Brain microvascular endothelial cell (primary cell): ENCODE results near the gene CFDP1.

Experiments used
- DNase-seq: peaks from one replicate; pipeline ENCODE4 v3.0.0-alpha.2; 2020
- H3K27ac ChIP-seq: fragments of 250-450 bp; sonication (Bioruptor Pico); 2 replicates; pipeline ENCODE4 v1.5.1; 2020; ENCODE audit warnings: mild to moderate bottlenecking, moderate library complexity
- H3K27me3 ChIP-seq: fragments of 250-450 bp; sonication (Bioruptor Pico); replicated peaks from 2 replicates; pipeline ENCODE4 v1.5.1; 2020; ENCODE audit warnings: mild to moderate bottlenecking
- H3K36me3 ChIP-seq: fragments of 250-450 bp; sonication (Bioruptor Pico); replicated peaks from 2 replicates; pipeline ENCODE4 v1.5.1; 2020; ENCODE audit warnings: mild to moderate bottlenecking
- H3K4me3 ChIP-seq: 2 replicates; pipeline ENCODE4 v1.5.1; 2011; ENCODE audit warnings: low read depth, mild to moderate bottlenecking, control low read depth, low read length, moderate library complexity
- in situ Hi-C: cut with HindIII; loops from 2 replicates; pipeline ENCODE4 v1.10.0; 2017; ENCODE audit warnings: low sequenced_read_pairs, low pct_ligation_motif_present
- TF ChIP-seq, protein P1 (sequence below): IDR thresholded peaks from 2 replicates; pipeline ENCODE4 v1.5.1; 2011; ENCODE audit warnings: low read depth, mild to moderate bottlenecking, moderate library complexity, low read length, control low read depth, inconsistent platforms; ENCODE audit errors: missing control alignments

CFDP1 gene

DNA sequence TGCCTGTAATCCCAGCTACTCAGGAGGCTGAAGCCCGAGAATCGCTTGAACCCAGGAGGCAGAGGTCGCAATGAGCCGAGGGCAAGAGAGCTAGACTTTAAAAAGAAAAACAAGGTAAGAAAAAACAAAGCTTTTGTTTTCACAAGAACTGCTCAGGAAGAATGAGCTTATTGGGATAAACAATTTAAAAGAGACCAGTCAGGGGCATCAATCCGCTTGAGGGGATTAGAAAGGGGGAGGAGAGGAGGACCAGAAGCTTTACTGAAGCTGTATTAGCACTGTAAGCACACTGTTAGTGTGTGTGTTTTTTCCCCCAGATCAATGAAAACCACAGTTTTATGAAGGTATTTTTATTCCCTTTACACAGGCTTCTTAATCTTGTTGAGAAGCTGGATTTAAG is 22.4 kb upstream of the CFDP1 start:
- no peak overlapping the region for H3K27ac ChIP-seq
- TF ChIP-seq, protein P1, sequence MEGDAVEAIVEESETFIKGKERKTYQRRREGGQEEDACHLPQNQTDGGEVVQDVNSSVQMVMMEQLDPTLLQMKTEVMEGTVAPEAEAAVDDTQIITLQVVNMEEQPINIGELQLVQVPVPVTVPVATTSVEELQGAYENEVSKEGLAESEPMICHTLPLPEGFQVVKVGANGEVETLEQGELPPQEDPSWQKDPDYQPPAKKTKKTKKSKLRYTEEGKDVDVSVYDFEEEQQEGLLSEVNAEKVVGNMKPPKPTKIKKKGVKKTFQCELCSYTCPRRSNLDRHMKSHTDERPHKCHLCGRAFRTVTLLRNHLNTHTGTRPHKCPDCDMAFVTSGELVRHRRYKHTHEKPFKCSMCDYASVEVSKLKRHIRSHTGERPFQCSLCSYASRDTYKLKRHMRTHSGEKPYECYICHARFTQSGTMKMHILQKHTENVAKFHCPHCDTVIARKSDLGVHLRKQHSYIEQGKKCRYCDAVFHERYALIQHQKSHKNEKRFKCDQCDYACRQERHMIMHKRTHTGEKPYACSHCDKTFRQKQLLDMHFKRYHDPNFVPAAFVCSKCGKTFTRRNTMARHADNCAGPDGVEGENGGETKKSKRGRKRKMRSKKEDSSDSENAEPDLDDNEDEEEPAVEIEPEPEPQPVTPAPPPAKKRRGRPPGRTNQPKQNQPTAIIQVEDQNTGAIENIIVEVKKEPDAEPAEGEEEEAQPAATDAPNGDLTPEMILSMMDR: no peak
- no peaks in the 10 kb centered on the region for H3K27me3 ChIP-seq
- peaks cover 3% of the 10 kb centered on the region for H3K36me3 ChIP-seq
- H3K4me3 ChIP-seq: no peak overlapping the region
- no peak for DNase-seq
- in situ Hi-C loops: no loop called here

DNA sequence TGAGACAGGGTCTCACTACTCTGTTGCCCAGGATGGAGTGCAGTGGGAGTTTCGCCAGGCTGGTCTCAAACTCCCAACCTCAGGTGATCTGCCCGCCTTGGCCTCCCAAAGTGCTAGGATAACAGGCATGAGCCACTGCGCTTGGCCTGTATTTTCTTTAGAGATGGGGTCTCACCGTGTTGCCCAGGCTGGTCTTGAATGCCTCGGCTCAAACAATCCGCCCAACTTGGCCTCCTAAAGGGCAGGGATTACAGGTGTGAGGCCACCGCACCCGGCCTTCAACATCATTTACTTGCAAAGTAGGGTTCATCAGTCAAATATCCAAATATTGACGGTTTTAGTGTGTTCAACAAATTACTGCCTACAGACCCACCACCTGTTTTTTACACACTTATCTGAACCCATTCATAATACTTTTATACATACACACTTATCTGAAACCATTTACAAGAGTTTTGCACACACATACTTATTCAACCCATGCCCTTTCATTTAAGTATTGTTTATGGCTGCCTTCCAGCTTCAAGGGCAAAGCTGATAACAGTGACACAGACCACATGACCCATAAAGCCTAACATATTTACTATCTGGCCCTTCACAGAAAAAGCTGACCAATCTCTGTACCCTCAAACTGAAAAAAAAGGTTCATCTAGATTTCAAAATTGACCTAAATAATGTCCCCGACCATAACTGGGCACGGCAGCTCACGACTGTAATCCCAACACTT is 19.3 kb upstream of the CFDP1 start:
- TF ChIP-seq, protein P1: no peak
- no peak for DNase-seq
- H3K27ac ChIP-seq: no peak overlapping the region
- in situ Hi-C loops: no loop called here
- H3K4me3 ChIP-seq: no peak overlapping the region
- no peaks in the 10 kb centered on the region for H3K27me3 ChIP-seq
- H3K36me3 ChIP-seq: peaks cover 8% of the 10 kb centered on the region

DNA sequence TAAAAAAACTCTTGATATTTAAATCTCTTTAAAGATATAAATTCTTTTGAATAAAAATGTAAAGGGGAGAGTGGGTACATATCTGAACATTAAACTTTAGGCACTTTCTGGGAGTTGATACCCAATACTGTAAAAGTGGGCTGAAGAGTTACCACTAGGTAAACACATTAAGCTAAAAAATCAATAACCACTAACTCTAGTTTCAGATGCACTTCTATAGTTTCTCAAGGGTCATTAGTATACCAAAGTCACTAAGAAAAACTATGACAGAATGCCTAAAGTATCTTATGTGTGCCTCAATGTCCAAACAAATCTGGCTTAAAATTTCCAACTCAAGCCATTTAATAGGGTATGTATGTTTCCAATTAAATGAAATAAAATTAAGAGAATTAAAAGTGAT is 13.1 kb upstream of the CFDP1 start:
- in situ Hi-C loops: no loop called here
- H3K27me3 ChIP-seq: no peaks in the 10 kb centered on the region
- no peak for DNase-seq
- H3K4me3 ChIP-seq: no peak overlapping the region
- H3K36me3 ChIP-seq: peaks cover 8% of the 10 kb centered on the region
- TF ChIP-seq, protein P1: no peak
- H3K27ac ChIP-seq: no peak overlapping the region

DNA sequence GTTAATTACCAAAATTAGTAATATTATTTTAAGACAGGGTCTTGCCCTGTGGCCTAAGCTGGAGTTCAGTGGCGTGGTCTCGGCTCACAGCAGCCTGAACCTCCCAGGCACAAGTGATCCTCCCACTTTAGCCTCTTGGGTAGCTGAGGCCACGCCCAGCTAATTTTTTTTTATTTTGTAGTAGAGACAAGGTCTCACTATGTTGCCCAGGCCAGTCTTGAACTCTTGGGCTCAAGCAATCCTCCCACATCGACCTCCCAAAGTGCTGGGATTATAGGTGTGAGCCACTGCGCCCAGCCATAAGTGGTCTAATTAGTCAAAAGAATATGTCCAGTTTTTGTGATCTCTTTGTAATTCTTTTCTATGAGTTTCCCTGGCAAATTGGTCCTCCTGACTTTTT is 12.0 kb upstream of the CFDP1 start:
- no peak for DNase-seq
- in situ Hi-C loops: no loop called here

DNA sequence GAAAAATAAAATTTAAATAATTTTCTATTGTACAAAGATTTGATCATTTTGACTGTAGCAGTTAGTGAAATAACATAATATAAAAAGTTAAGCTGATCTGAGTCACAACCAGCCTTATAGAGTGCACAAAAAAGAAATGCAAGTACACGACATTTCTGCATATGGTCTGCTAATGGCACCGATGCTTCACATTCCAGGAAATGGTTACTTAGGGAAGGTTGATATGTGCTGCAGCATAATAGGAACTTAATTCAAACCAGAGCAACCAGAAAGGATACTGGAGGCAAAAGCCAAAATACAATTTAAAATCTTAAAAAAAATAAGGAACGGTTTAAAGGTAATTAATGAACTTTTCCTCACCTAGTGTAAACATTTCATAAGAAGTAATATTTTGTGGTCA is 10.0 kb upstream of the CFDP1 start:
- DNase-seq: no peak
- Histone ChIP-seq H3K4me3 (no peak overlapping the region), H3K27ac (no peak overlapping the region), H3K27me3 (no peaks in the 10 kb centered on the region), H3K36me3 (no peaks in the 10 kb centered on the region)
- TF ChIP-seq, protein P1: no peak
- in situ Hi-C loops: no loop called here

More for the DNA sequence above, 12.0 kb upstream of the CFDP1 start:
- Histone ChIP-seq H3K36me3 (peaks cover 4% of the 10 kb centered on the region), H3K27ac (no peak overlapping the region), H3K27me3 (no peaks in the 10 kb centered on the region), H3K4me3 (no peak overlapping the region)
- TF ChIP-seq, protein P1: no peak
